ENCODE measurements around the gene NT5C.
"Not testable (repeated sequence)": the region's sequence is repeated elsewhere in the genome, so short reads cannot be mapped to it uniquely, and the experiment has no call there.

NT5C gene

DNA sequence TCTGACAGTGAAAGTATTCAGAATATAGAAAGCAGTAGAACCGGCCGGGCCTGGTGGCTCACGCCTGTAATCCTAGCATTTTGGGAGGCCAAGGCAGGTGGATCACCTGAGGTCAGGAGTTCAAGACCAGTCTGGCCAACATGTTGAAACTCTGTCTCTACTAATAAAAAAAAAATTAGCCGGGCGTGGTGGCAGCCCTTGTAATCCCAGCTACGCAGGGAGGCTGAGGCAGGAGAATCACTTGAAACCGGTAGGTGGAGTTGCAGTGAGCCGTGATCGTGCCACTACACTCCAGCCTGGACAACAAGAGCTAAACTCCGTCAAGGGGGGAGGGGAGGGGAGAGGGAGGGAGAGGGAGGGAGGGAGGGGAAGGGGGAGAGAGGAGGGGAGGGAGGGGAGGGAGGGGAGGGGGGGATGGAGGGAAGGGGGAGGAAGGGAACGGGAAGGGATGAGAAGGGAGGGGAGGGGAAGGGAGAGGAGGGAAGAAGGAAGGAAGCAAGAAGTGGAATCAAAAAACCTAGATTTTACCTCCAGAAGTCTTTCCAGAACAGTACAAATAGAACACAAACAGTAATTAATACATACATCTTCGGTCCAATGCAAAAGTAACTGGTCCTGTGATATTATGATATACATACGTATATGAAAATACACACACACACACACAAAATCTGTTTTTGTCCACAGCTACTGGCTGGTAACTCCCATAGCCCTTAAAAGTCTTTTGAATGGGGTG is 10.9 kb upstream of the NT5C start:
- no peak for DNase-seq

- no peak for DNase-seq
Observed at GRCh38 chr17:75138519-75138918, 7.0 kb upstream of the NT5C start.

- not testable (repeated sequence) for DNase-seq
Observed at GRCh38 chr17:75137762-75138161, 6.2 kb upstream of the NT5C start.

DNA sequence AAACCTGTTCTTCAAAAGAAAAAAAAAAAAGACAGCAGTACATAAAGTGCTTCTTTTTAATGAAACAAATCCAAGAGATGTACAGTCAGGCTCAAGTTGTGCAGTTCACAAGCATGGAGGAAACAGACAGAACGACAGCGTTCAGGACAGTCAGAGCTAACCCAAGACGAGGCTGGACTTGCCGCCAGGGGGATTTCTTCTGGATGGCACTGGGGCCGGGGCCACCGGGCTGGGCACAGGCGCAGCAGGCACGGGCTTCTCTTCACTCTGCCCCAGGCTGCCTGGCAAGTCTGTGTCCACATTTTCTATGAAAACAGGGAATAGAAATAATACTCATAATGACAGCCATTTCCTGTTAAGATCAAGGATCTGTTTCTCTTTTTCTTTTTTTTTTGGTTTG is 4.4 kb upstream of the NT5C start:
- no peak for DNase-seq

- DNase-seq = no peak
Observed at GRCh38 chr17:75135452-75135851, 3.9 kb upstream of the NT5C start.

DNA sequence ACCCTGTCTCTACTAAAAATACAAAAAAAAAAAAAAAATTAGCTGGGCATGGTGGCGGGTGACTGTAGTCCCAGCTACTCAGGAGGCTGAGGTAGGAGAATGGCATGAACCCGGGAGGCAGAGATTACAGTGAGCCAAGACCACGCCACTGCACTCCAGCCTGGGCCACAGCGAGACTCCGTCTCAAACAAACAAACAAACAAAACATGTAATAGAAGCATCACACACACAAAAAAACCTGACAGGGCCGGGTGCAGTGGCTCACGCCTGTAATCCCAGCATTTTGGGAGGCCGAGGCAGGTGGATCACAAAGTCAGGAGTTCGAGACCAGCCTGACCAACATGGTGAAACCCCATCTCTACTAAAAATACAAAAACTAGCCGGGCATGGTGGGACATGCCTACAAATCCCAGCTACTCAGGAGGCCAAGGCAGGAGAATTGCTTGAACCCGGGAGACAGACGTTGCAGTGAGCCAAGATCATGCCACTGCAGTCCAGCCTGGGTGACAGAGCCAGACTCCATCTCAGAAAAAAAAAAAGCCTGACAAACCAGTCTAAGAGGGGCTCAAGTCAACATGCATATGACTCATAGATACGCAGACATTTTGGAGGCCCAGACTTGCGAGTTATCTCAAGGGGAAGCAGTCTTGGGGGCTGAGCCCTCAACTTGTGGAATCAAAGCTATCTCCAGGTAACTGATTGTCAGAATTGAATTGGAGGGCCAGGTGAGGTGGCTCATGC is 2.2 kb upstream of the NT5C start:
- DNase-seq = not testable (repeated sequence)

- no peak for DNase-seq
Observed at GRCh38 chr17:75133001-75133400, 1.5 kb upstream of the NT5C start.

GRCh38 chr17:75132018-75133000 is 767 bp upstream of the NT5C start:
- not testable (repeated sequence) for DNase-seq

DNA sequence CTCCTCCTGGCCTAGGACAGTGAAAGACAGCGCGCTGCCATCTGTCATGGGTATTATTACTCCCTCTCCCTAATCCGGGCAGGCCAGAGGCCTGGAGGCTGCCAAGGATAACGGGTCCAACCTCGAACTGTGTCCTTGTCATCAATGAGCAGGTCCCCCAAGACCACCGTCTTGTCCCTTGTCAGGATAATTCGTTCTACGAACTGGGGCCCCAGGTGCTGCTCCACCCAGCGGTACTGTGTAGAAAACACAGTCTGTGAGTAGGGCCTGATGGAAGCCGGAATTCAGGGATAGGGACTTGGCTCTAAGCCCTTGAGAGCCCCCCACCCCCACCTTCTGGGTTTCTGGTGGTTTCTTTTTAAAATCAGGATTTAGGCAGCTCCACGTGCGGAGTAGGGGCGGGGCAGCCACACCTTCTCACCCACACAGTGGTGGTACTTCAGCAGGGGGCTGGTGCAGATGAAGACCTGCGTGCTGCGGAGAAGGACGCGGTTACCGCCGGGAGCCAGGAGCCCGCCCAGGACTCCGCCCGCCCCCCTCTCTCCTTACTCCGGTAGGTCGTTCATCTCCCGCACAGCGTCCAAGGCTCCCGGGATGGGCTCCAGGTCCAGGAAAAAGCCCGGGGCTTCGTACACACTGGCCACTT is 787 bp downstream of the NT5C start:
- DNase-seq = peak; percentile 63

DNA sequence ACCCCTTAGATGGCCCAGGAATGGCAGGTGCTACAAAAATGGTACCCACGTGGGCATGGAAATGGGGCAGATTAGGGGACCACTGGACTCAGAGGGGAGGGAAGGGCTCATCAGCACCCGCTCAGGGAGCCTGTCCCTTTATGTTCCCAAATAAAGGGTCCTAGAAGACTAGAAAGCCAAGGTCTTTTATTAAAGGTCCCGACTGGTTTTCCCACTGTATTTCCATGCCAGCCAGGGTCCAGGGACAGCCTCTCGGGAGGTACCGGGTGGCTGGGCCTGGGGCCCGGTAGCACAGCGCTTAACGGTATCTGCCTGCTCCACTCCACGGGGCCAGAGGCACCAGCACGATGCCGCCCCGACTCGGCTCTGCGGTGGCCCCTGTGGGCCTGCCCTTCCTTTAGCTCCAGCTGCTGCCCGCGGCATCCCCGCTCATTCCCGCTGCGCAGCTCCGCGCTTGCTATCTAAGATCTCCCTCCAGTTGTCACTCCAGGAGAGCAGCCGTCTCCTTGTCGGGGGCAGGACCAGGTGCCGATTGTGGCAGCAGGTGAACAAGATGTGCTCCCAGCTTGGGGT is 1.4 kb downstream of the NT5C start:
- DNase-seq = no peak

GRCh38 chr17:75129576-75129975 is 2.0 kb downstream of the NT5C start:
- DNase-seq = no peak

DNA sequence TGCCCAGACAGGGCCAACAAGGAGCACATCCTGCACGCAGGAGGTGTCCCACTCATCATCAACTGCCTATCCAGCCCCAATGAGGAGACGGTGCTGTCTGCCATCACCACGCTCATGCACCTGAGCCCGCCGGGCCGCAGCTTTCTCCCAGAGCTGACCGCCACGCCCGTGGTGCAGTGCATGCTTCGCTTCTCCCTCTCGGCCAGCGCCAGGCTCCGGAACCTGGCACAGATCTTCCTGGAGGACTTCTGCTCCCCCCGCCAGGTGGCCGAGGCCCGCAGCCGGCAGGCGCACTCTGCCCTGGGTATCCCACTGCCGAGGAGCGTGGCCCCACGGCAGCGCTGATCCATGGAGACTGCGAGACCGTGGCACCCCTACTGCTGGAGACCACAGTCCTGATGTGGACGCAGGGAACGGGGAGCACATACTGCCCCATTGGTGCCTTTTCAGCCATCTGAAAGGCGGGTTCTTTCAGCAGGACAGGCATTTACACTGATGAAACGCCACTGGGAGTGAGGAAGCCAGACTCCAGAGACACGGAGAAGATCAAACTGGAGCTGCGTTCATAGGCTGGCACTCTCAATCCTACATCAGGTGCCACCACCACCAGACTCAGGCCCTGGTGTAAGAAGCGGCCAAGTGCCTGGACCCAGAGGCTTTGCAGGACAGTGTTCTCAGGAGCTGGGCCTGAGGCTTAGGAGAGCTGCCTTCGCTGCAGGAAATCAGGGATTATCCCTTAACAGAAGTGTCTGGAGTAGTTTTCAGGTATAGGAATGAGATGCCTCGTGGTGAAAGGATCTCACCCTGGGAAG is 2.6 kb downstream of the NT5C start:
- DNase-seq = no peak

DNA sequence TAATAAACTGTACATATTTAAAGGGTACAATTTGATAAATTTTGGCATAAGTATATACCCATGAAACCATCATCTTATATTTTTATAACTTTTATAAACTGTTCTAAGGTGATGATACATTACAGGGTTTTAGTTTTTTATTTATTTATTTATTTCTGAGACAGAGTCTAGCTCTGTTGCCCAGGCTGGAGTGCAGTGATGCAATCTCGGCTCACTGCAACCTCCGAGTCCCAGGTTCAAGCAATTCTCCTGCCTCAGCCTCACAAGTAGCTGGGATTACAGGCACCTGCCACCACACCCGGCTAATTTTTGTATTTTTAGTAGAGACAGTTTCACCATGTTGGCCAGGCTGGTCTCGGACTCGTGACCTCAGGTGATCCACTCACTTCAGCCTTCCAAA is 3.6 kb downstream of the NT5C start:
- DNase-seq = not testable (repeated sequence)

GRCh38 chr17:75126954-75127353 is 4.6 kb downstream of the NT5C start:
- no peak for DNase-seq

GRCh38 chr17:75125984-75126383 is 5.6 kb downstream of the NT5C start:
- DNase-seq = no peak

- no peak for DNase-seq
Observed at GRCh38 chr17:75124819-75125162, 6.8 kb downstream of the NT5C start.

DNA sequence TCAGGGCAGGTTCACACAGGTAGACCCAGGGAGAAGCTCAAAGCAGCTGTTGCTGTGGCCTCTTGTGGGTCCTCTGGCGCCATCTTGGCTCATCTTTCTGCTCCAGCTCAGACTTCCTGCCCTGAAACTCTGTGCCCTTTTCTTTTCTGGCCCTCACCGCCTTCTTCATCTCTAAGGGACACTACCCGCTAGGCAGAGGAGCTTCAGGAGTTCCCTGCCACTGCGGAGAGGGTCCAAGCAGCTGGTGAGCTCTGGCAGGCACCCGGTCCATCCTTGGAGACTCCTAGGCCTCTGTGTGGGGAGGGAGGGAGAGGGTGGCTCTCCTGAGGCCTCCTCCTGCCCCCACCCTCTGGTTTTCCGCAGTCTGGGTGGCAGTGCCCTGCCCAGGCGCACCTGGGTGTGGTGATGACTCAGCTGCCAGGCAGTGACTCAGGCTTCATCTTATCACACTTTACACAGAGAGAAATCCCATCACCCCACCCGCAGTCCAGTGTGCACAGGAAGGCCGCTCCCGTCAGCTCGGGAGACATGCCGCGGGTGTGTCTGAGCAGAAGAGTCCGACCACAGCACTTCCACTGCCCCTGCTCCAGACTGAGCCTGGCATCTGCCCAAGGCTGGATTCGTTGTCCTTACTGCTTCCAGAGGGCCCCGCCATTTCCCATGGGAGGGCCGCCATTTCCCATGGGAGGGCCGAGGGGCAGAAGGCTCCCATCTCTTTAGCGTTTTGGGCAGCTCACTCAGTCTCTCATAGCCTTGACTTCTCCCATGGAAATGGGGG is 7.3 kb downstream of the NT5C start:
- DNase-seq = no peak

DNA sequence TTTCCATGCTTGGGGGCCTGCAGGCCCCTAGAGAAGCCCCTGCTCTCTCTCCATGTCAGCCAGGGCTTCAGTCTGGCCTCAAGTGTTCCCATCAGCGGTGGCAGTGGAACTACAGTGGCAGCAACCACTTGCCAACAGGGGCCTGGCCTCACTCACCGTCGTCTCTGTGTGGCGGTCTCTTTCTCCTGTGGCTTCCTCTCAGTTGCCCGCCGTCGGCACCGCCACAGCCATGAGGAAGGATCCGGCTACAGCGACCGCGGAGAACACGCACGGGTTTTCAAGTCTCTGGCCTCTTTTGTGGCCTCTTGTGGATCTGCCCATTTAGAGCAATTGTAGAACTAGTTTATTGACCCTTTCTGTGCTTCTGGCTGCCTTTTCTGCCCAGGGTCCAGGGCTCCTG is 13.2 kb downstream of the NT5C start:
- DNase-seq = no peak

- DNase-seq = no peak
Observed at GRCh38 chr17:75116737-75117136, 14.8 kb downstream of the NT5C start.

GRCh38 chr17:75115555-75115954 is 16.0 kb downstream of the NT5C start:
- DNase-seq = no peak
